Loucy (cell line): ENCODE measurements around the gene PTH1R.
A peak's percentile ranks its signal among the peaks of the same experiment; 100 is the strongest.

Experiments used
- H2AFZ ChIP-seq: fragments of 200-600 bp; sonication (generic); 2 replicates; pipeline ENCODE4 v1.6.0; 2016; ENCODE audit warnings: antibody characterized with exemption, mild to moderate bottlenecking, low read length, moderate library complexity
- H3F3A ChIP-seq: fragments of 200-600 bp; 2 replicates; pipeline ENCODE4 v1.6.0; 2016; ENCODE audit warnings: antibody characterized with exemption, low read depth, mild to moderate bottlenecking
- H3K27me3 ChIP-seq: fragments of 200-600 bp; sonication (generic); 2 replicates; pipeline ENCODE4 v1.6.1; 2014; ENCODE audit warnings: low read length, mild to moderate bottlenecking; ENCODE audit not compliant: insufficient read depth, poor library complexity, severe bottlenecking
- H3K36me3 ChIP-seq: fragments of 200-600 bp; sonication (generic); 2 replicates; pipeline ENCODE4 v1.6.1; 2016; ENCODE audit warnings: low read length; ENCODE audit not compliant: insufficient read depth
- H3K4me1 ChIP-seq: fragments of 200-600 bp; sonication (generic); 2 replicates; pipeline ENCODE4 v1.5.1; 2014; ENCODE audit warnings: low read length, mild to moderate bottlenecking; ENCODE audit not compliant: insufficient read depth, poor library complexity, severe bottlenecking
- H3K4me2 ChIP-seq: fragments of 200-600 bp; sonication (generic); 2 replicates; pipeline ENCODE4 v1.6.0; 2014; ENCODE audit warnings: antibody characterized with exemption, low read length, low read depth, mild to moderate bottlenecking; ENCODE audit not compliant: poor library complexity, severe bottlenecking
- H3K4me3 ChIP-seq: fragments of 200-600 bp; sonication (generic); 2 replicates; pipeline ENCODE4 v1.5.1; 2014; ENCODE audit warnings: low read length, mild to moderate bottlenecking, mixed read lengths; ENCODE audit not compliant: poor library complexity, severe bottlenecking
- H3K79me2 ChIP-seq: fragments of 200-600 bp; sonication (generic); 2 replicates; pipeline ENCODE4 v1.6.1; 2014; ENCODE audit warnings: low read length; ENCODE audit not compliant: insufficient read depth
- H3K9ac ChIP-seq: fragments of 200-600 bp; sonication (generic); 2 replicates; pipeline ENCODE4 v1.6.0; 2014; ENCODE audit warnings: mild to moderate bottlenecking, low read depth, low read length, moderate library complexity; ENCODE audit not compliant: poor library complexity, severe bottlenecking
- H3K9me2 ChIP-seq: fragments of 200-600 bp; sonication (generic); replicated peaks from 2 replicates; pipeline ENCODE4 v1.6.1; 2016; ENCODE audit warnings: low read depth, low read length, mixed read lengths
- H3K9me3 ChIP-seq: fragments of 200-600 bp; sonication (generic); 2 replicates; pipeline ENCODE4 v1.6.1; 2014; ENCODE audit warnings: mild to moderate bottlenecking, antibody characterized with exemption, low read length, low read depth; ENCODE audit not compliant: insufficient read depth
- H4K20me1 ChIP-seq: fragments of 200-600 bp; sonication (generic); 2 replicates; pipeline ENCODE4 v1.6.0; 2014; ENCODE audit warnings: antibody characterized with exemption, low read length, mild to moderate bottlenecking; ENCODE audit not compliant: insufficient read depth, poor library complexity, severe bottlenecking
- CTCF ChIP-seq: fragments of 200-600 bp; sonication (generic); conservative IDR thresholded peaks from 2 replicates; pipeline ENCODE4 v1.5.1; 2014; ENCODE audit warnings: mild to moderate bottlenecking, antibody characterized with exemption, low read length
- EZH2phosphoT487 ChIP-seq: fragments of 200-600 bp; IDR thresholded peaks from 2 replicates; pipeline ENCODE4 v1.6.1; 2018; ENCODE audit warnings: antibody characterized with exemption, mild to moderate bottlenecking, moderate library complexity, borderline replicate concordance

Gene PTH1R

GRCh38 chr3:46846624-46847542 lies 30.6 kb upstream of the PTH1R start:
- Histone ChIP-seq H3K9me3 (peaks cover under 1% of the 10 kb centered on the region; the same call in 1 of the 2 replicates), H3K4me1 (peaks cover 7% of the 10 kb centered on the region), H4K20me1 (no peaks in the 10 kb centered on the region), H2AFZ (peak overlapping the region; percentile 98), H3K9ac (peak overlapping the region; percentile 85), H3K27me3 (no peaks in the 10 kb centered on the region), H3K36me3 (no peaks in the 10 kb centered on the region), H3K4me2 (peak overlapping the region; percentile 80), H3K9me2 (no peaks in the 10 kb centered on the region), H3F3A (no peaks in the 10 kb centered on the region), H3K79me2 (no peaks in the 10 kb centered on the region), H3K4me3 (peak overlapping the region; percentile 81)
- TF ChIP-seq EZH2phosphoT487 (no peak), CTCF (no peak)

GRCh38 chr3:46847744-46848143 lies 29.8 kb upstream of the PTH1R start:
- H3K27me3 ChIP-seq, result no peaks in the 10 kb centered on the region
- no peak overlapping the region for H3K4me3 ChIP-seq
- H3K4me2 ChIP-seq, result no peak overlapping the region
- no peaks in the 10 kb centered on the region for H4K20me1 ChIP-seq
- peaks cover 7% of the 10 kb centered on the region for H3K4me1 ChIP-seq
- H2AFZ ChIP-seq, result no peak overlapping the region
- H3K9me3 ChIP-seq, result no peaks in the 10 kb centered on the region
- H3K9me2 ChIP-seq, result no peaks in the 10 kb centered on the region
- H3K36me3 ChIP-seq, result no peaks in the 10 kb centered on the region
- H3K9ac ChIP-seq, result no peak overlapping the region
- no peak for TF ChIP-seq CTCF
- no peak for TF ChIP-seq EZH2phosphoT487
- no peaks in the 10 kb centered on the region for H3F3A ChIP-seq
- no peaks in the 10 kb centered on the region for H3K79me2 ChIP-seq

- Histone ChIP-seq H3K9me3 (no peaks in the 10 kb centered on the region), H4K20me1 (no peaks in the 10 kb centered on the region), H3K4me2 (no peak overlapping the region), H3K9me2 (no peaks in the 10 kb centered on the region), H3K36me3 (no peaks in the 10 kb centered on the region), H2AFZ (no peak overlapping the region), H3K79me2 (no peaks in the 10 kb centered on the region), H3K4me1 (peaks cover 7% of the 10 kb centered on the region), H3K9ac (no peak overlapping the region), H3K4me3 (no peak overlapping the region), H3F3A (no peaks in the 10 kb centered on the region), H3K27me3 (no peaks in the 10 kb centered on the region)
- TF ChIP-seq CTCF (peak; percentile 71), EZH2phosphoT487 (no peak)
Observed at GRCh38 chr3:46848271-46849044, 29.1 kb upstream of the PTH1R start.
